ENCODE results near the gene CTBP2. TPM values are rescaled to one million over a fixed set of nuclear protein-coding genes. Genes with fewer than 3 reads are reported as not detected.

Gene CTBP2
- polyA plus RNA-seq, 1 donor (not counting 4 experiments of a cell fraction or from before 2014, with no cell fraction given): 76.0 TPM

DNA sequence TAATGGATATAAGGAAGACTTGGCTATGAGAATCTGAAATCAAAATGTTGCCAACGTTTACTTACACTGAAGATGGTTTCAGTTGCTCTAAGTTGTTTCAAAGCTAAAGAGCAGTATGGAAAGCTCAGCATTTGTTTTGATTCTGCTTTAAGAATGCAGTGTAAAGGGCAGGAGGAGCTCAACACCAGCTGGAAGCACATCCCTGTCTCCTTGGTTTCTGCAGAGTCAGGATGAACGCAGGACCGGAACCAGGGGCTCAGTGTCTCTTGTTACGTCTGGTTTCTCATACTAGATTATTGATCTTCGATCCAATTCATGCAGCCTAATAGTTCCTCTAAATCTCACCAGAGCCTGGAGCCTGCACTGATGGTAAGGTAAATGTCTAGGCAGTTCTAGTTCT lies 194.4 kb downstream of the CTBP2 start:
- DNase-seq (ENCODE audit: low read depth, low spot score) (no peak), FAIRE-seq (no peak)
- Histone ChIP-seq H3K27me3 (ENCODE audit: control insufficient read depth, extremely low read depth, insufficient read depth, low read length) (no peaks in the 10 kb centered on the region), H3K79me2 (ENCODE audit: control insufficient read depth, insufficient read depth, low read length) (peaks cover 16% of the 10 kb centered on the region), H3K9me3 (ENCODE audit: control insufficient read depth, low read depth, low read length) (no peaks in the 10 kb centered on the region), H3K4me3 (ENCODE audit: control insufficient read depth in 2 of 3, extremely low read depth in 1 of 3, insufficient read depth in 2 of 3, low read depth in 1 of 3, low read length in 3 of 3) (no peak overlapping the region), H3K27ac (ENCODE audit: control insufficient read depth, insufficient read depth, low read length) (no peak overlapping the region), H2AFZ (ENCODE audit: control insufficient read depth, low read length) (no peak overlapping the region), H3K4me1 (ENCODE audit: control insufficient read depth, extremely low read depth, insufficient read depth, low read length) (no peaks in the 10 kb centered on the region), H3K4me2 (ENCODE audit: control insufficient read depth, extremely low read depth, insufficient read depth, low read depth, low read length) (no peak overlapping the region), H3K9me1 (ENCODE audit: control insufficient read depth, extremely low read depth, insufficient read depth, low read length) (no peaks in the 10 kb centered on the region), H3K9ac (ENCODE audit: control insufficient read depth, extremely low read depth, insufficient read depth, low read length) (no peak overlapping the region), H4K20me1 (ENCODE audit: control insufficient read depth, extremely low read depth, insufficient read depth, low read length) (no peaks in the 10 kb centered on the region), H3K36me3 (ENCODE audit: control insufficient read depth in 2 of 2, extremely low read depth in 1 of 2, insufficient read depth in 2 of 2, low read length in 2 of 2) (peaks cover 4 to 5% of the 10 kb centered on the region in 2 experiments)
- TF ChIP-seq, protein P1, sequence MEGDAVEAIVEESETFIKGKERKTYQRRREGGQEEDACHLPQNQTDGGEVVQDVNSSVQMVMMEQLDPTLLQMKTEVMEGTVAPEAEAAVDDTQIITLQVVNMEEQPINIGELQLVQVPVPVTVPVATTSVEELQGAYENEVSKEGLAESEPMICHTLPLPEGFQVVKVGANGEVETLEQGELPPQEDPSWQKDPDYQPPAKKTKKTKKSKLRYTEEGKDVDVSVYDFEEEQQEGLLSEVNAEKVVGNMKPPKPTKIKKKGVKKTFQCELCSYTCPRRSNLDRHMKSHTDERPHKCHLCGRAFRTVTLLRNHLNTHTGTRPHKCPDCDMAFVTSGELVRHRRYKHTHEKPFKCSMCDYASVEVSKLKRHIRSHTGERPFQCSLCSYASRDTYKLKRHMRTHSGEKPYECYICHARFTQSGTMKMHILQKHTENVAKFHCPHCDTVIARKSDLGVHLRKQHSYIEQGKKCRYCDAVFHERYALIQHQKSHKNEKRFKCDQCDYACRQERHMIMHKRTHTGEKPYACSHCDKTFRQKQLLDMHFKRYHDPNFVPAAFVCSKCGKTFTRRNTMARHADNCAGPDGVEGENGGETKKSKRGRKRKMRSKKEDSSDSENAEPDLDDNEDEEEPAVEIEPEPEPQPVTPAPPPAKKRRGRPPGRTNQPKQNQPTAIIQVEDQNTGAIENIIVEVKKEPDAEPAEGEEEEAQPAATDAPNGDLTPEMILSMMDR (optimal IDR thresholded peaks at IDR 0.05 in 1 of 3, IDR thresholded peaks at IDR 0.05 in 1 of 3, conservative IDR thresholded peaks at IDR 0.05 in 1 of 3; ENCODE audit: extremely low read depth in 1 of 3, insufficient read depth in 2 of 3, low read length in 3 of 3): no peak
- TF ChIP-seq EZH2 (IDR thresholded peaks at IDR 0.05; ENCODE audit: low read length): no peak
- dilution Hi-C loops (cut with MboI; ENCODE audit: extremely low pct_ligation_motif_present, low sequenced_read_pairs): no loop called here

DNA sequence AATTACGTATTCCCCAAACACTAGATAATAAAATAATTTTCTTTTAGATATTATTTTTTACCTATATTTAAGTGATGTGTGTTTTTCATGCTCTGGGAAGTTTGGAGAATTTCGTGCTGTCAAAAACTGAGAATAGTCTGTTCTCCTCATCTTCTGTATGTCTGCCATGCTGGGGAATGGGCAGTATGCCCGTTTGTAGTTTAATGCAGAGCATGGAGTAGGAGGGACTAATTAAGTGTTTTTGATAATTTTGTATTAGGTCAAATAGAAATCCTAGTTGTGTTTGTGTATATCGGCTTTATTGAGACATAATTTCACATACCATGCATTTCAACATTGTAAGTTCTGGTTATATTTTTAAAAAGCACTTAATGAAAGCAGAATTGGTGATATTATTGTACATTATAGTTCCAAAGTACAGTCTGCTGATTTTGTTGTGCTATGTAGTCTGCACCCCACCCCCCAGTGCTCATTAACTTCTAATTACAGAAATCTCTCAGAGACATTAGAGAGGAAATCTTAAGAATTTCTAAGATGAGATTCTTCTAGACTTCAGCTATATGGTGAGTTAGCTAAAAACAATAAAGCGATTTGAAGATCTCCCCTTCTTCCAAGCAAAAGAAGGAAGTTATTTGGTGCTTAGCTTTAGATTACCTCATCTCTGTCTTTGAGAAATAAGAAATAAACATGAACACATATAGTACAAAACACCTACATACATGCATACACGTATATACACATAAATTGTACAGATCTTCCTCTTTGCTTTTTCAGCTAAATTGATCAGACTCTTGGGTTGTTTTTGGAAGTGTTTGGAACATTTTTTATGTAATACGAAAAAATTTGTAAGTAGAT lies 196.3 kb downstream of the CTBP2 start:
- Histone ChIP-seq H3K4me1 (ENCODE audit: control insufficient read depth, extremely low read depth, insufficient read depth, low read length) (no peaks in the 10 kb centered on the region), H3K79me2 (ENCODE audit: control insufficient read depth, insufficient read depth, low read length) (peaks cover 29% of the 10 kb centered on the region), H2AFZ (ENCODE audit: control insufficient read depth, low read length) (no peak overlapping the region), H4K20me1 (ENCODE audit: control insufficient read depth, extremely low read depth, insufficient read depth, low read length) (no peaks in the 10 kb centered on the region), H3K9me1 (ENCODE audit: control insufficient read depth, extremely low read depth, insufficient read depth, low read length) (no peaks in the 10 kb centered on the region), H3K9me3 (ENCODE audit: control insufficient read depth, low read depth, low read length) (no peaks in the 10 kb centered on the region), H3K27ac (ENCODE audit: control insufficient read depth, insufficient read depth, low read length) (no peak overlapping the region), H3K9ac (ENCODE audit: control insufficient read depth, extremely low read depth, insufficient read depth, low read length) (no peak overlapping the region), H3K36me3 (ENCODE audit: control insufficient read depth in 2 of 2, extremely low read depth in 1 of 2, insufficient read depth in 2 of 2, low read length in 2 of 2) (peaks cover 4 to 5% of the 10 kb centered on the region in 2 experiments), H3K4me2 (ENCODE audit: control insufficient read depth, extremely low read depth, insufficient read depth, low read depth, low read length) (no peak overlapping the region), H3K4me3 (ENCODE audit: control insufficient read depth in 2 of 3, extremely low read depth in 1 of 3, insufficient read depth in 2 of 3, low read depth in 1 of 3, low read length in 3 of 3) (no peak overlapping the region), H3K27me3 (ENCODE audit: control insufficient read depth, extremely low read depth, insufficient read depth, low read length) (no peaks in the 10 kb centered on the region)
- dilution Hi-C loops (cut with MboI; ENCODE audit: extremely low pct_ligation_motif_present, low sequenced_read_pairs): no loop called here
- DNase-seq (ENCODE audit: low read depth, low spot score) (no peak), FAIRE-seq (no peak)
- no peak for TF ChIP-seq EZH2 (IDR thresholded peaks at IDR 0.05; ENCODE audit: low read length)
- TF ChIP-seq, protein P1 (optimal IDR thresholded peaks at IDR 0.05 in 1 of 3, IDR thresholded peaks at IDR 0.05 in 1 of 3, conservative IDR thresholded peaks at IDR 0.05 in 1 of 3; ENCODE audit: extremely low read depth in 1 of 3, insufficient read depth in 2 of 3, low read length in 3 of 3): no peak

Measured in keratinocyte (primary cell).